ENCODE measurements around the gene ZNF891.

ZNF891 gene

DNA sequence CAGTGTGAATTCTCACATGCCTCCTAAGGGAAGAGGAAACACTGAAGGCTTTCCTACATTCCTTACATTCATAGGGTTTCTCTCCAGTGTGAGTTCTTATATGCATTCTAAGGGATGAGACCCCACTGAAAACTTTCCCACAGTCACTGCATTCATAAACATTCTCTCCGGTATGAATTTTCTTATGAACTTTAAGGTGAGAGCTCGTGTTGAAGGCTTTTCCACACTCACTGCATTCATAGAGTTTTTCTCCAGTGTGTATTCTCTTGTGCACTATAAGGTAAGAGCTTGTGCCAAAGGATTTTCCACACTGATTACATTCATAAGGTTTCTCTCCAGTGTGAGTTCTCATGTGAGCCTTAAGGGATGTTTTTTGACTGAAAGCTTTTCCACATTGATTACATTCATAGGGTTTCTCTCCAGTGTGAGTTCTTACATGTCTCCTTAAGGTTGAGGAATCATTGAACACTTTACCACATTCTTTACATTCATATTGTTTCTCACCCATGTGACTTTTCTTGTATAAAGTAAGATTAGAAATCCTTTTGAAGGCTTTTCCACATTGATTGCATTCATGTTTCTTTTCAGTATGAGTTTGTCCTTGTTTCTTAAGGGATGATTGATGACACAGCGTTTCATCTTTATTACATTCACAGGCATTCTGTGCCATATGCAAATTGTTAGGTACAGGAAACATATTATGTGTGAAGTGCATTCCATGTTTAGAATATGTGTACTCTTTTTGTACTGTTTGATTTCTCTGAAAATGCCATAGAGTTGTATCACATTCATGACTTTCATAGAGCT lies 9.5 kb downstream of the ZNF891 start (continued):
- TF ChIP-seq ZNF747 (tag by site-specific recombination; IDR thresholded peaks at IDR 0.05), result no peak
- no peak for TF ChIP-seq ZNF610 (tag by site-specific recombination; IDR thresholded peaks at IDR 0.05; ENCODE audit: borderline replicate concordance)

DNA sequence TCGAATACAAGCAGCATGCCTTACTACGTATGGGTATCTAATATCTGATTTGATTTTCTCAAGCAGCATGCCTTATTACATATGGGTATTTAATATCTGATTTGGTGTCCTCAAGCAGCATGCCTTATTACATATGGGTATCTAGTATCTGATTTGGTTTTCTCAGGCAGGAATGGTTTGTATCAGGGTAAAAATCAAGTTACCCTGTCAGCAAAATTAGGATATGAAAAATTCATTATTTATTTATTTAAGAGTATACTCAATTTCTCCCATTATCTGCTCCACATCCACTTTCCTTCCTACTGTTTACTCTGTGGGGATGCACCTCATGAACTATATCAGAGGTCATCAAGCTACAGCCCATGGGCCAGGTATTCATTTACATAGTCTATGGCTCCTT lies 21.9 kb downstream of the ZNF891 start:
- TF ChIP-seq, protein P1, sequence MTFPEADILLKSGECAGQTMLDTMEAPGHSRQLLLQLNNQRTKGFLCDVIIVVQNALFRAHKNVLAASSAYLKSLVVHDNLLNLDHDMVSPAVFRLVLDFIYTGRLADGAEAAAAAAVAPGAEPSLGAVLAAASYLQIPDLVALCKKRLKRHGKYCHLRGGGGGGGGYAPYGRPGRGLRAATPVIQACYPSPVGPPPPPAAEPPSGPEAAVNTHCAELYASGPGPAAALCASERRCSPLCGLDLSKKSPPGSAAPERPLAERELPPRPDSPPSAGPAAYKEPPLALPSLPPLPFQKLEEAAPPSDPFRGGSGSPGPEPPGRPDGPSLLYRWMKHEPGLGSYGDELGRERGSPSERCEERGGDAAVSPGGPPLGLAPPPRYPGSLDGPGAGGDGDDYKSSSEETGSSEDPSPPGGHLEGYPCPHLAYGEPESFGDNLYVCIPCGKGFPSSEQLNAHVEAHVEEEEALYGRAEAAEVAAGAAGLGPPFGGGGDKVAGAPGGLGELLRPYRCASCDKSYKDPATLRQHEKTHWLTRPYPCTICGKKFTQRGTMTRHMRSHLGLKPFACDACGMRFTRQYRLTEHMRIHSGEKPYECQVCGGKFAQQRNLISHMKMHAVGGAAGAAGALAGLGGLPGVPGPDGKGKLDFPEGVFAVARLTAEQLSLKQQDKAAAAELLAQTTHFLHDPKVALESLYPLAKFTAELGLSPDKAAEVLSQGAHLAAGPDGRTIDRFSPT (tag by site-specific recombination; IDR thresholded peaks at IDR 0.05), result no peak
- TF ChIP-seq ZBTB1 (tag by site-specific recombination; IDR thresholded peaks at IDR 0.05) (no peak), ZXDB (tag by site-specific recombination; IDR thresholded peaks at IDR 0.05) (no peak)
- Histone ChIP-seq H3K36me3 (ENCODE audit: control insufficient read depth in 2 of 2, insufficient read depth in 1 of 2, low read length in 2 of 2) (peaks cover 3 to 37% of the 10 kb centered on the region in 2 experiments; a peak in 2 of 3 replicates), H3K27ac (ENCODE audit: extremely low read depth, low read depth, low read length) (no peak overlapping the region), H3K4me3 (ENCODE audit: low read depth, low read length) (no peak overlapping the region), H3K9me3 (ENCODE audit: control insufficient read depth, insufficient read depth, low read depth, low read length) (peaks cover 3% of the 10 kb centered on the region), H3K4me1 (ENCODE audit: control insufficient read depth, insufficient read depth, low read length) (no peaks in the 10 kb centered on the region)
- CTCF ChIA-PET, result no interaction called here
- POLR2A ChIA-PET, result no interaction called here

DNA sequence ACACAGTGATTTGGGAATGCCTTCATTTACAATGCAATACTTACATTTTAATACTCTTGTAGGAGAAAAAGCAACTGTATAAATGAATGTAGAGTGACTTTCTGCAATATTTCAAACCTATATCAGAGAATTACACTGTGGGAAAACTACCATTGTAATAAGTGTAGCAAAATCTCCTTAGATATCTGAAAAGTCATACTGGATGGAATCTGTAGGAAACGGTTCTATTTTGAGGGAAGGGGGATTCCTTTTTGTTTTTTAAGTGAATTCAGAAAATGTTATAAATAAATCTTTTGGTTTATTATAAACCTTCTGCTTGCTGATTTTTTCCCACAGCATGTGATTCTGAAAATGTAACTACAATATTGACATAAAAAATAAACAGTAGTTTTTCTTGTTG lies 23.0 kb downstream of the ZNF891 start:
- Histone ChIP-seq H3K27ac (ENCODE audit: extremely low read depth, low read depth, low read length) (no peak overlapping the region), H3K36me3 (ENCODE audit: control insufficient read depth in 2 of 2, insufficient read depth in 1 of 2, low read length in 2 of 2) (peaks cover 12 to 44% of the 10 kb centered on the region in 2 experiments), H3K4me1 (ENCODE audit: control insufficient read depth, insufficient read depth, low read length) (no peaks in the 10 kb centered on the region), H3K4me3 (ENCODE audit: low read depth, low read length) (no peak overlapping the region), H3K9me3 (ENCODE audit: control insufficient read depth, insufficient read depth, low read depth, low read length) (peaks cover 3% of the 10 kb centered on the region)
- ChIA-PET CTCF (no interaction called here), POLR2A (no interaction called here)
- TF ChIP-seq ZNF184 (tag by site-specific recombination; IDR thresholded peaks at IDR 0.05) (no peak), ZNF112 (tag by site-specific recombination; IDR thresholded peaks at IDR 0.05) (no peak), ZNF660 (tag by site-specific recombination; IDR thresholded peaks at IDR 0.05) (no peak), KLF9 (tag by site-specific recombination; IDR thresholded peaks at IDR 0.05; ENCODE audit: low read depth) (no peak), REPIN1 (tag by site-specific recombination; IDR thresholded peaks at IDR 0.05; ENCODE audit: low read depth) (no peak), ZNF140 (tag by site-specific recombination; IDR thresholded peaks at IDR 0.05) (no peak), ZNF792 (tag by site-specific recombination; IDR thresholded peaks at IDR 0.05) (no peak)
- TF ChIP-seq, protein P2, sequence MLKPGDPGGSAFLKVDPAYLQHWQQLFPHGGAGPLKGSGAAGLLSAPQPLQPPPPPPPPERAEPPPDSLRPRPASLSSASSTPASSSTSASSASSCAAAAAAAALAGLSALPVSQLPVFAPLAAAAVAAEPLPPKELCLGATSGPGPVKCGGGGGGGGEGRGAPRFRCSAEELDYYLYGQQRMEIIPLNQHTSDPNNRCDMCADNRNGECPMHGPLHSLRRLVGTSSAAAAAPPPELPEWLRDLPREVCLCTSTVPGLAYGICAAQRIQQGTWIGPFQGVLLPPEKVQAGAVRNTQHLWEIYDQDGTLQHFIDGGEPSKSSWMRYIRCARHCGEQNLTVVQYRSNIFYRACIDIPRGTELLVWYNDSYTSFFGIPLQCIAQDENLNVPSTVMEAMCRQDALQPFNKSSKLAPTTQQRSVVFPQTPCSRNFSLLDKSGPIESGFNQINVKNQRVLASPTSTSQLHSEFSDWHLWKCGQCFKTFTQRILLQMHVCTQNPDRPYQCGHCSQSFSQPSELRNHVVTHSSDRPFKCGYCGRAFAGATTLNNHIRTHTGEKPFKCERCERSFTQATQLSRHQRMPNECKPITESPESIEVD (tag by site-specific recombination; IDR thresholded peaks at IDR 0.05), result no peak
- TF ChIP-seq, protein P3, sequence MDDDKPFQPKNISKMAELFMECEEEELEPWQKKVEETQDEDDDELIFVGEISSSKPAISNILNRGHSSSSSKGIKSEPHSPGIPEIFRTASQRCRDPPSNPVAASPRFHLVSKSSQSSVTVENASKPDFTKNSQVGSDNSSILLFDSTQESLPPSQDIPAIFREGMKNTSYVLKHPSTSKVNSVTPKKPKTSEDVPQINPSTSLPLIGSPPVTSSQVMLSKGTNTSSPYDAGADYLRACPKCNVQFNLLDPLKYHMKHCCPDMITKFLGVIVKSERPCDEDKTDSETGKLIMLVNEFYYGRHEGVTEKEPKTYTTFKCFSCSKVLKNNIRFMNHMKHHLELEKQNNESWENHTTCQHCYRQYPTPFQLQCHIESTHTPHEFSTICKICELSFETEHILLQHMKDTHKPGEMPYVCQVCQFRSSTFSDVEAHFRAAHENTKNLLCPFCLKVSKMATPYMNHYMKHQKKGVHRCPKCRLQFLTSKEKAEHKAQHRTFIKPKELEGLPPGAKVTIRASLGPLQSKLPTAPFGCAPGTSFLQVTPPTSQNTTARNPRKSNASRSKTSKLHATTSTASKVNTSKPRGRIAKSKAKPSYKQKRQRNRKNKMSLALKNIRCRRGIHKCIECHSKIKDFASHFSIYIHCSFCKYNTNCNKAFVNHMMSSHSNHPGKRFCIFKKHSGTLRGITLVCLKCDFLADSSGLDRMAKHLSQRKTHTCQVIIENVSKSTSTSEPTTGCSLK (tag by site-specific recombination; IDR thresholded peaks at IDR 0.05), result no peak
- TF ChIP-seq, protein P4, sequence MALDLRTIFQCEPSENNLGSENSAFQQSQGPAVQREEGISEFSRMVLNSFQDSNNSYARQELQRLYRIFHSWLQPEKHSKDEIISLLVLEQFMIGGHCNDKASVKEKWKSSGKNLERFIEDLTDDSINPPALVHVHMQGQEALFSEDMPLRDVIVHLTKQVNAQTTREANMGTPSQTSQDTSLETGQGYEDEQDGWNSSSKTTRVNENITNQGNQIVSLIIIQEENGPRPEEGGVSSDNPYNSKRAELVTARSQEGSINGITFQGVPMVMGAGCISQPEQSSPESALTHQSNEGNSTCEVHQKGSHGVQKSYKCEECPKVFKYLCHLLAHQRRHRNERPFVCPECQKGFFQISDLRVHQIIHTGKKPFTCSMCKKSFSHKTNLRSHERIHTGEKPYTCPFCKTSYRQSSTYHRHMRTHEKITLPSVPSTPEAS (tag by site-specific recombination; IDR thresholded peaks at IDR 0.05), result no peak
- TF ChIP-seq, protein P1 (tag by site-specific recombination; IDR thresholded peaks at IDR 0.05), result no peak
- TF ChIP-seq, protein P5, sequence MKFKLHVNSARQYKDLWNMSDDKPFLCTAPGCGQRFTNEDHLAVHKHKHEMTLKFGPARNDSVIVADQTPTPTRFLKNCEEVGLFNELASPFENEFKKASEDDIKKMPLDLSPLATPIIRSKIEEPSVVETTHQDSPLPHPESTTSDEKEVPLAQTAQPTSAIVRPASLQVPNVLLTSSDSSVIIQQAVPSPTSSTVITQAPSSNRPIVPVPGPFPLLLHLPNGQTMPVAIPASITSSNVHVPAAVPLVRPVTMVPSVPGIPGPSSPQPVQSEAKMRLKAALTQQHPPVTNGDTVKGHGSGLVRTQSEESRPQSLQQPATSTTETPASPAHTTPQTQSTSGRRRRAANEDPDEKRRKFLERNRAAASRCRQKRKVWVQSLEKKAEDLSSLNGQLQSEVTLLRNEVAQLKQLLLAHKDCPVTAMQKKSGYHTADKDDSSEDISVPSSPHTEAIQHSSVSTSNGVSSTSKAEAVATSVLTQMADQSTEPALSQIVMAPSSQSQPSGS (tag by site-specific recombination; IDR thresholded peaks at IDR 0.05; ENCODE audit: low read depth), result no peak

All from HEK293 (cell line).